Endodermal cell (in vitro differentiated cells): ENCODE data around the gene RELL1. TPM values are rescaled to one million over a fixed set of nuclear protein-coding genes. Genes with fewer than 3 reads are reported as not detected.

Experiments used
- DNase-seq: peaks from one replicate; pipeline ENCODE4 v3.0.0-alpha.2; 2017
- H3K27ac ChIP-seq: 2 replicates; pipeline ENCODE4 v1.5.1; 2013; ENCODE audit warnings: mild to moderate bottlenecking, low read depth, low read length, moderate library complexity
- H3K27me3 ChIP-seq: 2 replicates; pipeline ENCODE4 v1.6.1; 2013; ENCODE audit warnings: mild to moderate bottlenecking, low read length, moderate library complexity; ENCODE audit not compliant: insufficient read depth, control insufficient read depth, poor library complexity, severe bottlenecking
- H3K36me3 ChIP-seq: 2 replicates; pipeline ENCODE4 v1.7.0; 2013; ENCODE audit warnings: mild to moderate bottlenecking, low read length, moderate library complexity; ENCODE audit not compliant: control insufficient read depth, insufficient read depth
- H3K4me1 ChIP-seq: one replicate; pipeline ENCODE4 v1.7.0; 2013; ENCODE audit warnings: low read length; ENCODE audit not compliant: control insufficient read depth, insufficient read depth
- H3K4me3 ChIP-seq: 2 replicates; pipeline ENCODE4 v1.5.1; 2013; ENCODE audit warnings: mild to moderate bottlenecking, low read length, moderate library complexity
- H3K9ac ChIP-seq: 2 replicates; pipeline ENCODE4 v1.6.1; 2013; ENCODE audit warnings: mild to moderate bottlenecking, low read length, moderate library complexity; ENCODE audit not compliant: poor library complexity, severe bottlenecking; ENCODE audit errors: extremely low read depth
- H3K9me3 ChIP-seq: 2 replicates; pipeline ENCODE4 v1.6.1; 2013; ENCODE audit warnings: mild to moderate bottlenecking, low read length, moderate library complexity; ENCODE audit not compliant: control insufficient read depth
- H3K27ac Mint-ChIP-seq: 2 replicates; pipeline ENCODE4 v1.8.0; 2020; ENCODE audit warnings: mixed read lengths
- H3K27me3 Mint-ChIP-seq: 2 replicates; pipeline ENCODE4 v1.8.0; 2021; ENCODE audit warnings: mild to moderate bottlenecking, mixed read lengths; ENCODE audit not compliant: insufficient read depth
- H3K36me3 Mint-ChIP-seq: 2 replicates; pipeline ENCODE4 v1.8.0; 2020; ENCODE audit warnings: low read depth, mixed read lengths
- H3K4me1 Mint-ChIP-seq: 2 replicates; pipeline ENCODE4 v1.8.0; 2020; ENCODE audit warnings: mixed read lengths
- H3K4me3 Mint-ChIP-seq: 2 replicates; pipeline ENCODE4 v1.8.0; 2020; ENCODE audit warnings: mild to moderate bottlenecking, moderate library complexity, mixed read lengths
- H3K9me3 Mint-ChIP-seq: 2 replicates; pipeline ENCODE4 v1.8.0; 2020; ENCODE audit warnings: mild to moderate bottlenecking, mixed read lengths
- CTCF ChIP-seq: fragments of 200-600 bp; sonication (generic); conservative IDR thresholded peaks from 2 replicates; pipeline ENCODE4 v1.5.0; 2021; ENCODE audit warnings: antibody characterized with exemption, mild to moderate bottlenecking
- WGBS, 2 experiments: methylation state at CpG; one replicate each; pipeline versions ENCODE4 v1.1.5 to v1.1.7; 2013; ENCODE audit warnings: missing lambda C conversion rate in 2 of 2, mixed read lengths in 1 of 2; ENCODE audit not compliant: insufficient coverage in 1 of 2, insufficient read length in 1 of 2; 5-methylcytosine and 5-hydroxymethylcytosine counted together
- total RNA-seq, 2 donors: library from RNA; stranded (reverse); fragmentation: NEBNext Ultra II Directional in 1 of 2; extraction: Animal tissue kit (Norgen Biotek cat#: 25700) in 1 of 2; gene quantifications; 2 replicates in 1 of 2; 3 replicates in 1 of 2; pipeline ENCODE4 v1.2.1, GENCODE V29; 2021

RELL1 gene
- total RNA-seq, 2 donors from 2014 or later = 12.1 to 12.3 TPM

- Histone ChIP-seq H3K9ac (no peak overlapping the region), H3K27ac (no peak overlapping the region), H3K4me3 (no peak overlapping the region), H3K4me1 (no peaks in the 10 kb centered on the region), H3K36me3 (no peaks in the 10 kb centered on the region), H3K27me3 (no peaks in the 10 kb centered on the region), H3K9me3 (no peaks in the 10 kb centered on the region)
- Mint-ChIP-seq H3K27me3 (no peaks in the 10 kb centered on the region), H3K4me1 (no peaks in the 10 kb centered on the region), H3K36me3 (no peaks in the 10 kb centered on the region), H3K4me3 (no peak overlapping the region), H3K9me3 (no peaks in the 10 kb centered on the region), H3K27ac (no peak overlapping the region)
- no peak for DNase-seq
- no peak for TF ChIP-seq CTCF
Observed at GRCh38 chr4:37573566-37573965, 112.6 kb downstream of the RELL1 start.

- Mint-ChIP-seq H3K4me1 (no peaks in the 10 kb centered on the region), H3K9me3 (no peaks in the 10 kb centered on the region), H3K36me3 (no peaks in the 10 kb centered on the region), H3K27ac (no peak overlapping the region), H3K4me3 (no peak overlapping the region), H3K27me3 (no peaks in the 10 kb centered on the region)
- Histone ChIP-seq H3K27me3 (no peaks in the 10 kb centered on the region), H3K36me3 (no peaks in the 10 kb centered on the region), H3K9me3 (no peaks in the 10 kb centered on the region), H3K4me1 (no peaks in the 10 kb centered on the region), H3K9ac (no peak overlapping the region), H3K27ac (no peak overlapping the region), H3K4me3 (no peak overlapping the region)
- WGBS, 2 experiments = 71 to 73% methylated on average over 6 to 7 of the region's 7 CpGs
- DNase-seq = no peak
- no peak for TF ChIP-seq CTCF
Observed at GRCh38 chr4:37568489-37568888, 117.7 kb downstream of the RELL1 start.

- Mint-ChIP-seq H3K4me1 (no peaks in the 10 kb centered on the region), H3K9me3 (no peaks in the 10 kb centered on the region), H3K27ac (no peak overlapping the region), H3K36me3 (no peaks in the 10 kb centered on the region), H3K27me3 (no peaks in the 10 kb centered on the region), H3K4me3 (no peak overlapping the region)
- H3K9me3 ChIP-seq = no peaks in the 10 kb centered on the region
- TF ChIP-seq CTCF = no peak
- no peak overlapping the region for H3K27ac ChIP-seq
- WGBS, 2 experiments = 83 to 88% methylated on average over 1 to 2 of the region's 2 CpGs
- H3K4me3 ChIP-seq = no peak overlapping the region
- DNase-seq = no peak
- H3K27me3 ChIP-seq = no peaks in the 10 kb centered on the region
- H3K36me3 ChIP-seq = no peaks in the 10 kb centered on the region
- H3K9ac ChIP-seq = no peak overlapping the region
- no peaks in the 10 kb centered on the region for H3K4me1 ChIP-seq
Observed at GRCh38 chr4:37567836-37568235, 118.3 kb downstream of the RELL1 start.
